Choroid plexus epithelial cell (primary cell): ENCODE results near the gene XPO6.

Experiments used
- DNase-seq: peaks from one replicate; pipeline ENCODE4 v3.0.0-alpha.2; 2010; ENCODE audit warnings: low read depth
- H3K4me3 ChIP-seq: 2 replicates; pipeline ENCODE4 v1.5.1; 2011; ENCODE audit warnings: low read depth, mild to moderate bottlenecking, control low read depth, low read length, moderate library complexity
- CTCF ChIP-seq: conservative IDR thresholded peaks from 2 replicates; pipeline ENCODE4 v1.5.1; 2011; ENCODE audit warnings: low read depth, mild to moderate bottlenecking, control low read depth, inconsistent platforms, low read length, moderate library complexity

Gene XPO6

GRCh38 chr16:28098959-28099945, 112.5 kb downstream of the XPO6 start:
- no peak for TF ChIP-seq CTCF
- no peak for DNase-seq
- H3K4me3 ChIP-seq: no peak overlapping the region

GRCh38 chr16:28098171-28098958, 113.4 kb downstream of the XPO6 start:
- DNase-seq: no peak
- TF ChIP-seq CTCF: no peak
- no peak overlapping the region for H3K4me3 ChIP-seq

- H3K4me3 ChIP-seq: no peak overlapping the region
- no peak for TF ChIP-seq CTCF
- DNase-seq: no peak
Observed at GRCh38 chr16:28096983-28097899, 114.5 kb downstream of the XPO6 start.

- TF ChIP-seq CTCF: no peak
- no peak overlapping the region for H3K4me3 ChIP-seq
- DNase-seq: no peak
Observed at GRCh38 chr16:28093385-28093725, 118.4 kb downstream of the XPO6 start.

GRCh38 chr16:28092721-28093384, 118.9 kb downstream of the XPO6 start:
- no peak overlapping the region for H3K4me3 ChIP-seq
- no peak for DNase-seq
- TF ChIP-seq CTCF: no peak

GRCh38 chr16:28091656-28092055, 120.1 kb downstream of the XPO6 start:
- TF ChIP-seq CTCF: no peak
- no peak for DNase-seq
- no peak overlapping the region for H3K4me3 ChIP-seq
